GM21447 (cell line): Measurements from ENCODE around the gene NRCAM.

ENCODE experiments used
- ATAC-seq: cut with Tn5 transposase; IDR thresholded peaks from one replicate; pipeline ENCODE4 v1.9.1; 2021; ENCODE audit not compliant: unreplicated experiment

NRCAM gene

DNA sequence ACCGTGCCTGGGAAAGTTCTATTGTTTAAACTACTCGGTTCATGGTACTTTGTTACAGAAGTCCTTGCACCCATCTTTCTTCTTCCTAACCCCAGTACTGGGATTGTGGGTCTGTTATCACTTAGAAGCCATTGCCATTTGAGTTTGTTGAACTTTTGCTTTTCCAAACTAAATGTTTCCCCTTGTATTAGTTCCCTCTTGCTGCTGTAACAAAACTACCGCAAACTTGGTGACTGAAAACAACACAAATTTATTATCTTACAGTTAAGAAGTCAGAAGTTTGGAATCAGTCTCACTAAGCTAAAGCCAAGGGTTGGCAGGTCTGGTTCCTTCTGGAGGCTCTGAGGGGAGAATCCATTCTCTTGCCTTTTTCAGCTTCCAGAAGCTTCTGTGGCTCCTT is 319.2 kb downstream of the NRCAM start:
- ATAC-seq = no peak

DNA sequence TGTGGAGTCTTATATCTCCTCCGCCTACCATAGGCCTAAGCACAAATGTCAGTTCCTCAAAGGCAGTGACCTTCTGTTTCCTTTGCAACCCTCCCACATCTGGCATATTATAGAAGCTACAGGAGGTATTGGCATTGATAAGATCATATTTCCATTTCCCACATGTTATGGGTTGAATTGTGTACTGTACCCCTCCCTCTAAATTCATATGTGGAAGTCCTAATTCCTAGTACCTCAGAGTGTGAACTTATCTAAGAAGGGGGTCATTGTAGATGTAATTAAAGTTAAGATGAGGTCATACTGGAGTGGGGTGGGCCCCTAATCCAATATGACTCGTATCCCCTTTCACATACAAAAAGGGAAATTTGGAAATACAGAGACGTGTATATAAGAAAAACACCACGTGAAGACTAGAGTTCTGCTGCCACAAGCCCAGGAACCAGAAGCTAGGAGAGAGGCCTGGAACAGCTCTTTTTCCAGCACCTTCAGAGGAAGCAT is 320.0 kb downstream of the NRCAM start:
- peak; percentile 27 for ATAC-seq

DNA sequence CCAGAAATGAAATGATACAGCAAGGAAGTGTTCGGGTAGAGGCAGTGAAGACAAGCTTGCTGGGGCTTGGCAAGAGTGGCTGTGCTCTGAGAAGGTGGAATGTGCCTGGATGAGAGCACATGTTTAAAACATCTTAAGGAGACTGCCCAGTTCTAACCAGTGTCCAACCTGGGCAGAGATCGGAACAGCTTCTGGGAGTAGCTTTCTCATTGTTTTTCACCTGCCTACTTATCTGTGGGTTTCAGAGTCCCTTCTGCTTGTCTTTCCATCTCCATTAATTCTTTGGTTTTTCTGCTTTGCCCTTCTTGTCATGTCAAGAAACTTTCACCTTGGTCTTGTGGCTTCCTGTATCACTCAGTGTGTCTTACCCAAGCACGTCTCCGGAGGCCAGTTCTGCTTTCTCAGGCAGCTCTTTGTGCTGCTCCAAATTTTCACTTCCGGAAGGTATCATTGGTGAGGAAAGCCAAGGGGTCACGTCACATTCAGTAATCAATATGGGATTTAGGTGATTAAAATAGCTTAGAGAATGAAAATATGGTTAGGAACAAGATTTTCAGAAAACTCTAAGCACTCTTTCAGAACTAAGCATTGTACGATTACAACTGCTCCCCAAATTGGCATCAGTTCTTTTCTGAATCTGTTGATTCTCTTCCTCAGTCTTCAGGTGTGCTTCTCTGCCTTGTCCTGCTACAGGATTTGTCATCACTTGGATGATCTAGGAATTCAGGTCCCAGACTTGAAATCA is 320.6 kb downstream of the NRCAM start:
- ATAC-seq = peak; percentile 97

DNA sequence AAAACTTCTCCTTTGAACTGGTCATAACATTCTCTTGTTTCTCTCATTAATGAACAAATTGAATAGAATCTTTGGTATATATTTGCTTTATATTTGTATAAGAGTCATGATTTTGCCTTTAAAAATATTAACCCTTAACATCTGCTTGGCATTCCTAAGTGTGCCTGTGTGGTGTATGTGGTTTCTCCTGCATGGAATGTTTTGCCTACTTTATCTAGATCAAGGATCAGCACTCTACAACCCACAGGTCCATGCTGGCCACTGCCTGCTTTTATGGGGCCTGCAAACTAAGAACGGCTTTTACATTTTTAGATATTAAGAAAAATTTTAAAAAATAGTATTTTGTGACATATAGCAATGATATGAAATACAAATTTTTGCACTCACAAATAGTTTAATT is 321.8 kb downstream of the NRCAM start:
- no peak for ATAC-seq

DNA sequence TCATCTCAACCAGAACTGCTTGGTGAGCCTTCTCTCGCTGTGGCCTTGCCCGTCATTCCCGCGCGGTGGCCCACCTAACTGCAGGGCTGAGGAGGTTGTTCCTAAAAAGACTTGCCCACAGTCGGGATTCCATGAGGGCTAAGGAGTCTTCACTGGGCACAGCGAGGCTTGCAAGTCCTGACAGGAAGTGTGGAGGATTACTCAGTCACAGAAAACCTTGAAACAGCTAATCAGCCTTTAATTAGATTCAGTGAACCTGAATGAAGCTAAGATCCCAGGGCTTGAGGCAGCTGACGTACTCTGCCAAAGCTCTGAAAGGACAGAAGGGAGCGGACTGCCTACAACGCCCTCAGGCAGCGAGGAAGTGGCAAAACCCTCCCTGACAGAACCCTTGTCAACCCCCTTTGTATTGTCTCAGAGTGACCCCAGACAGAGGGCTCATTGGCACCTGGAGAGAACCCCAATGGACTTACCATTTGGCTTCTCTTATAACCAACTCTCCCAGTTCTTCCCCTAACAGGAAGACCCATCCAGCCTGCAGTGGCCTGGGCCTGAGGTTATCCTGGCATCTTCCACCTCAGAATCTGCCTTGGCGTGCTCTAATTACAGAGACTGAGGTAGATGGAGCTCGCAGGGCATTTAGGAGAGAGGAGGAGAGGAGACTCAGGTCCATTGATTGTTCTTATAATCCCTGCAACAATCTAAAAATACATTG is 323.5 kb downstream of the NRCAM start:
- no peak for ATAC-seq

DNA sequence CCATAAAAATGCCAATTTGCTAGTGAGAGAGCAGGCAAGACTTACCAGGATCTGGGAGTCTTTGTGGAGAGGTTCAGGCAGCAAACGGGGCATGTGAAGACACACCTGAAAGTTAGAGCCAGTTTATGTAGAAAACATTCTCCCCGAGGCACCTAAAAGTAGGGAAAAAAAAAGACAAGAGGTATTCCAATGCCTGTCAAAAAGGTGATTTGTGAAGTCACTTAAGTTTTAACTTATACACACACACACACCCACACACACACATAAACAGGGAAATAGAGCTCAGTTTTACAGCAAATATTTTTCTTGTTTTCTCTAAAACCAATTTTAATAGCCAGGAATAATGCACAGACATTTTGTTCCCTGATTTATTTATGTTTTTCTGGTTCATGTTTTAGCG is 326.0 kb downstream of the NRCAM start, which contains the start of gene LAMB4:
Gene LAMB4, minus strand, starts transcription at position 101 of the 400 bp plus-strand sequence. CDS start 7,197 bp downstream, outside the sequence.
- no peak for ATAC-seq

DNA sequence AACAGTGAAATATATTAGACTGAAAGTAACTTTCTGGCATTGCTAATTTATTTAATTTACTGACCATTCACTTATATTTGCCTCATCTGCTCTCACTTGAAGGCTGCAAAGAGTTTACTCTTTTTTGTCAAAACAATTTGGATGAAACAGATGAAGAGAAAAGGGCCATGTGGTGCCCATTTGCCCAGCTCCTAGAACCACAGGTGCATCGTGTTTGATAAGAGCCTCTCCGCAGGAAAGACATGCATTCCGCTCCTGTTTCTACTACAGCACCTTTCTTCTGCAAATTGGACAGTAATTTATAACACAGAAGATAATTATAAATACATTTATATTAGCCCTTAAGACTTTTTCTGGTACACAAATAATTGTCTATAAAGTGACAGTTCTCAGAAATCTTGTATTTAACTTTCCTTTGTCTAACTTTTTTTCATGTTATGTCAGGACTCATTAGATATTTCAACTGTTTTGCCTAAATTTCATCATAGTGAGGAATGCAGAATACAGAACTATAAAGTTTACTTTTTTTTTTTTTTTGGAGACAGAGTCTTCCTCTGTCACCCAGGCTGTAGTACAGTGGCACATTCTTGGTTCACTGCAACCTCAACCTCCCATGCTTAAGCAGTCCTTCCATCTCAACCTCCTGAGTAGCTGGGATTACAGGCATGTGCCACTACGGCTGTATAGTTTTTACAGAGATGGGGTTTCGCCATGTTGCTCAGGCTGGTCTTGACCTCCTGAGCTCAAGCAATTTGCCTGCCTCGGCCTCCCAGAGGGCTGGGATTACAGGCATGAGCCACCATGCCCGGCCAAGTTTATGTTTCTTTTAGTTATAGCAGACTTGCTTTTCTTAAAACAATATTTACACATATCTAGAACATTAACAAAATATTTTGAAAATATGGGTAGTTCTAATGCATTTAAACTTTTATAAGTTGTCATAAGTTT is 326.9 kb downstream of the NRCAM start:
- ATAC-seq = no peak

DNA sequence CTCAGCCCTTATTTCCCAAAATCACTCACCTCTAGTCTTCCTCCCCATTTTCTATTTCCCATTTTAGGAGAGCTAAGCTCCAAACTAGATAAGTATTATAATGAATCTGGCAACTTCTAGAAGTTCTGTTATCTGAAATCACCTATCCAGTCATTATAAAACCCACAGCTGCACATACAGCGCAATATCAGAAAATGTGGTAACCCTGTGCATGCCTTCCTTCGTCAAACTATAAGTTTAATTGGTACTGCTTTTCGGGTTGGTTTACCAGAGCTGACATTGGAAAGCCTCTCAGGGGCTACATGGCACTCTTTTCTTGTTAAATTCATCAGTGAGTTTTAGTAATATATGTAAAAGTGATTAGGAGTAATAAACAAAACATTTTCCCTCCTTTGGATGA is 327.7 kb downstream of the NRCAM start:
- no peak for ATAC-seq

DNA sequence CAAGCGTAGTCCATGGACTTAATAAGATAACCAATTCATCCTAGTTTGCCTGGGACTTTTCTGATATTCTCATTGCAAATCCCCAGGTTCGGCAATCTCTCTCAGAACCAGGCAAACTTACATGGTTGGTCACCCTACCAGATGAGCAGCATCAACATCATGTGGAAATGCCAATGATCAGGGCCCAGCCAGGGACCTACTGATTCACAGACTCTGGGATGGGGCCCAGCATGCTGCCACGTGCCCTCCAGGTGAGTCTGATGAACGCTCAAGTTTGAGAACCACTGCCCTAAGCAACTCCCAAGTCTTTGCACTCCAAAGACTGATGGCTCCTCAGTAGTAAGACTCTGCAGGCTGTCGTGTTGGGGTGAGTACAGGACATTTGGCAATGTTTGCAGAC is 328.8 kb downstream of the NRCAM start:
- ATAC-seq = no peak

DNA sequence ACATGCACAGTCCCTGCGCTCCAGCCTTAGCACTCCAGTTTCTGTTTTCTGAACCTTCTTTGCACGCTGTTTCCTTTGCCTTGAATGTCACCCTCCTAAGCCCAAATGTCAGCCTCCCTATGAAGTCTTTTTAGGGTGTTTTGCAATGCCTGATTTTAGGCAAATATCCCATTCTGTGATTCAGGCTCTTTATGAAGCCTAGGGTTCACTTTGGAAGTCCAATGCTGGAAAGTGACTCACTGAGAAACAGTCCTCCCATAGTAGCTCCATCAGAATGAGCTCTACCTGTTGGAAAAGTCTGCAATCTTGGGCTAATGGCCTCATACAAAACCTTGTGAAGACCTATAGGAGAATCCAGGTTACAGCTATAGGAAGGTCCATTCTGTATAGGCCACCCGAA is 331.4 kb downstream of the NRCAM start:
- no peak for ATAC-seq

DNA sequence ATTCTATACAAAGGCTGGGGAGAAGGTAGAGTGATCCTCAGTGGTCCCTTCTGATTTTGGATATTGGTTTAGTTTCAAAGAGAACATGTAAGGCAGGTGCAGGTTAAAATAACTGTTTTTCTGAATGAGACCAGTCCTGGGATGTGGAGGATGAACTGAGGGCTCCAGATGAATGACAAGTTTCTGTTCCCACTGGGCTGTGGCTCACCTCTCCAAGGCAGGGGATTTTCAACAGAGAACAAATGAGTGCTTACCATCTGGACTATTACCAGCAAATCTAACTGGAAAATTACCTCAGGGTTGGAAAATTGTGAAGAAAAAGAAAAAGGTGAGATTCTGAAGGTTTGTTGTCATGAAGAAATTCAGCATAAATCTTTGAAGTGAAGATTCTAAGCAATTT is 334.1 kb downstream of the NRCAM start:
- ATAC-seq = no peak

DNA sequence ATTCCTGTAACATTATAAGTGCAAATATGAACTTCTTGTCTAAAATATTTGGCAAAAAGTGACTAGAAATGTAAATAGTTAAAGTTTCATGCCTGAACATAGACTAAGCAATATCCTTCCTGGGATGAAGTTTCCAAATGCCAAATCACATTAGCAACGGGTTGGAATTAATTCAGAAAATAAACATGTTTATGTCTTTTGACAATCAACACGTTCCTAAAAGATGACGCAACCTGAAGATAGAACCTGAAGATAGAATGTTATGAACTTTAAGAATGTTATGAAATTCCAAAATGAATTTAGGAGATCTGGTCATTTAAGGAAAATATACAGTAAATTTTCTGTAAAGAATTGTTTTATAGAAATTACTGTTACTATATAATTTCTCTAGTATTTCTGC is 335.3 kb downstream of the NRCAM start:
- ATAC-seq = no peak

DNA sequence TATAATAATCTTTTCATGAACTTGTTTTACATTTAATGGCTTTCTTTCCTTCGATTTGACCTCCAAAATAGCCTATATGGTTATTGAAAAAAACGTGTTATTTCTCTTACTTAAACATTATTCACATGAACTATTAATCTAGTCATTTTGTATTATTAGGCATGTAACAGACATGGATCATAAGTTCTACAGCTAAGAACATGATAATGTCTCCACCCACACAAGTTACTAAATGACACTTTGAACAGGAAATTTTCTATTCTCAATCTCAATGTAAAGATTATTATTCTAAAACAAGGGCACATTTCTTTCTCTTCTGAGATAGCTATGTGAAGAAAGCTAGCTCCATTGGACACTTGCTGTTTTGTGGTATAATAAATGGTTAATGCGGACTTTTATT is 336.0 kb downstream of the NRCAM start:
- no peak for ATAC-seq

DNA sequence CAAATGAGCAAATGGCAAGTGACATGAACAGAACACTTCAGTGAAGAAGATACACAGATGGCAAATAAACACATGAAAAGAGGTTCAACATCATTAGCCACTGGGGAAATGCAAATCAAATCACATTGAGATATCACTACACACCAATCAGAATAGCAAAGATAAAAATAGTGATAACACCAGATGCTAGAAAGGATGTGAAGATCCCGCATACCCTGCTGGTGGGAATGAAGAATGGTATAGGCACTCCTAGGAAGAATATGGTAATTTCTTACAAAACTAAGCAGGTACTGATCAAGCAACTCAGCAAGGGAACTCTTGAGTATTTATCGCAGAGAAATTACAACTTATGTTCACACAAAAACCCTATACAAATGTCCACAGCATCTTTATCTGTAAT is 337.3 kb downstream of the NRCAM start:
- no peak for ATAC-seq

DNA sequence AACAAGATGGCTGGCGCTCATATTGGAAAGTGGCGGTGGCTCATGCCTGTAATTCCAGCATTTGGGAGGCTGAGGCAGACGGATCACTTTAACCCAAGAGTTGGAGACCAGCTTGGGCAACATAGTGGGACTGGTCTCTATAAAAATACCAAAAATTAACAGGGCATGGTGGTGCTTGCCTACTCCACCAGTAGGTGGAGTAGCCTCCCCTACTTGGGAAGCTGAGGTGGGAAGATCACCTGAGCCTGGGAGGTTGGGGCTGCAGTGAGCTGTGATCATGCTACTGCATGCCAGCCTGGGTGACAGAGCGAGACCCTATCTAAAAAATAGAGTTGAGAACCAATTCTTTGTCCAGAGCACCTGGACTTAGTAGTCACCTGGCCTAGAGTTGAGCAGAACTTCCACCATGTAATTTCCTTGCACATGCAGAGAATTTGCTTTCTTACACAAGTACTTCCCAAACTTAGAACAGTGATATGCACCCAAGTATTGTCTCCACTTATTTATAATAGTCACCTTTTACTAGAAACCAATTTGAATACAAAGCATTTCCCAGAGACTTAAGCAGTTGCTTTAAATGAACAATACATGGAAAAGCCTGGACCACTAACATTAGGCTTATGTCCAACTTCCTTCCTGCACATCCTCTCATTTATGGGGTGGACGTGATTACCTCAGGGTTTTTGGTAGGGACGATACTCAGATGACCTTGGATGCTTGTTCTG is 342.0 kb downstream of the NRCAM start:
- ATAC-seq = peak; percentile 89

DNA sequence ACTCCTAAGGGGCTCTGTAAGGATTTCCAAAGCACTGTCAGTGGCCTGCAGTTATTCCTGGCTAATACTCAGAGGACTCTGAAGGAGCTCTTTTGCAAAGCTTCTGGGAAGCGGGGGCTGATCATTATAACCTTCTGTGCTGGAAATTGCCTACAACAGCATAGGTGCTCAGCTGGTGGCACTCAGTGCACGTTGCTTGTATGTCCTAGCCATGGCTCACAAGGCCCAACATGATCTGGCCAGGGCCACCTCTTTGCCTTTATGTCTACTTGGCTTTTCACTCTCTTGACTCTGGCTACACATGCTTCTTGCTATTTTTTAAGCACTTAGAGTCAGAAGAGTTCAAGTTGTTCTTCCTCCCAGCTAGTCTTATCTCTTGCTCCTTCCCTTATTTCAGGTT is 343.6 kb downstream of the NRCAM start:
- ATAC-seq = no peak

DNA sequence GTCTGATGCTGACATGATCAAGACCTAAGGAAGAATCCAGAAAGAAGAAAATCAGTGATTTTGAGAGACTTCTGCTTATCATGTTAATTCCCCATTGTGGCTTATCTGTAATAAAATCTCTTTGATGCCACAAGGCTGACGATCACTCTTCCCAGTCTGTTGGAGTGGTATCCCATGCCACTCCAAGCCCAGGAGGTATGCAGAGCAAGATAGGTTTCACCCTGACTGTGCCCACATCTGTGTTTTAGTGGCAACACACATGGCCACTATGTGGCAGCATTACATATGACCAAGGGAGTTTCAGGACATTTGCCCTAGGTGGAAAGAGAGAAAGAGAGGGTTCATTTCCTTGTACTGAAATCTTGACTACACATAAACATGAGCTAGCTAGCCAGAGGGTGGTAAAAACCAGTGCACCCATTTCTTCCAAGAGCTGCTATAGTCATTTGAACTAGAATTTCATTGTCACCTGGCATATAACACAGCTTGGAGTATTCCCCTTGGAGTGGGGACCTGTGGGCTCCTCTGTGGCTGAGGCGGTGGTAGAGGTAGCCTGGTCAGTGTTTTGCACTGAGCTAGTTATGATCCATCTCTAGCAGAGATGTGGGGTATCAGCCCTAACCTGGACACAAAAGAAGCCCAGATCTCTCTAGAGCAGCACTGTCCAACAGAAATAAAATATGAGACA is 346.9 kb downstream of the NRCAM start:
- ATAC-seq = no peak

DNA sequence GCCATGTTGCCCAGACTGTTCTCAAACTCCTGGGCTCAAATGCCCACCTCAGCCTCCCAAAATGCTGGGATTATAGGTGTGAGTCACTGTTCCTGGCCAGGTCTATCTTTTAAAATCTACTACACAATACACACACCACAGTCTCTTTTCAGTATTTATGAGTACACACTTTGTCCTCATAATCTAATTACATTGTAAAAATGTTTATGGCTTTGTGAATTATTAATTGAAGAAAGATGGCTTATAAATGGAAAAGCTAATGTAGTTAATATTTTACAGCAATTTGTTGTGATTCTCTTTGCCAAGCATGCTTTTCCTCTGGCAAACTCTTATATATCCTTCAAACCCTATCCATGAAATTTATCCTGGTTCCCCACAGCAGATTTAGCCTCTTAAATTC is 348.1 kb downstream of the NRCAM start:
- ATAC-seq = no peak

DNA sequence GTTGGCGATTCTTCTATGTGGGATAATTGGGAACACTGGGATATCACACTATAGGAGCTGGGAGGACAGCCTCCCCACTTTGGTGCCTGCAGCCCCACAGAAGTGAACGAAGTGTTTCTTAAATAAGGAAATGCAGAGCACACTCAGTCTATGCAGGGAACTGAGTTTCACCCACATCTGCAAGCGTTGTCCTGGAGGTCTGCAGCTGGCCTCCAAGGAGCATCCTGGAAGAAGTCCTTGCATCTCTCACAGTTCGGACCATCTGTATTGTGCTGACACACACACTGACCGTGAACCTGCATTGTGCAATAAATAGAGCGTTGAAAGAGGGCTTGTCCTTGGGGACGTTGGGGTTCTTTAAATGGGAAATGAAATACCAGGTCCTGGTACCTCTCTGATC is 351.9 kb downstream of the NRCAM start:
- no peak for ATAC-seq
